HEK293T (cell line): ENCODE measurements around the gene TNFRSF13B.

Source experiments
- ARNT ChIP-seq: fragments of 450-650 bp; IDR thresholded peaks from 2 replicates; pipeline ENCODE4 v1.6.1; 2017; ENCODE audit warnings: mild to moderate bottlenecking
- FOXA1 ChIP-seq: fragments of 450-650 bp; IDR thresholded peaks from 2 replicates; pipeline ENCODE4 v1.6.1; 2016; ENCODE audit warnings: mild to moderate bottlenecking
- L3MBTL2 ChIP-seq: fragments of 450-650 bp; conservative IDR thresholded peaks from 2 replicates; pipeline ENCODE4 v1.6.1; 2016; ENCODE audit warnings: mild to moderate bottlenecking
- LEF1 ChIP-seq: fragments of 450-650 bp; IDR thresholded peaks from 2 replicates; pipeline ENCODE4 v1.6.1; 2017; ENCODE audit warnings: mild to moderate bottlenecking, borderline replicate concordance
- ZNF384 ChIP-seq: fragments of 450-650 bp; IDR thresholded peaks from 2 replicates; pipeline ENCODE4 v1.6.1; 2016
- TF ChIP-seq, protein P1 (sequence below): fragments of 450-650 bp; IDR thresholded peaks from 2 replicates; pipeline ENCODE4 v1.6.1; 2016

DNA sequence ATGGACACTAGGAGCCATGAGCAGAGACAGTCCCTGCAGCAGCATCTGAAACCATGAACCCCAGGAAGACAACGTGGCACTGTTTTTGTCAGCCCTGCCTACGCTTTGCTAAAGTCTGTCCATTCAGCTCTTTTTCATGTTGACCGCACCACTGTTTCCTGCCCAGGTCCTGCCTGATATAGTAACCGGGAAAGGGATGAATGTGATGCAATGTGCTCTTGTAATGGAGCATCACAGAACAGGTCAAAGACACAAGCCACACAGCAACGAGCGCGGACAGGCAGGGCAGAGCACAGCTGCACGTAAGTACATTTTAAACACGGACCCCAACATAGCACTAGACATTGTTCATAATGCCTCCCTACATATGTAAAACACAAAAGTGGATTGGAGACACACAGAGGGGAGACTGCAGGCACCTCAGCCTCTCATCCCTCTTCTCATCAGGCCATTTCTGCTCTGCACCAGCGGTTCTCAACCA, 16.9 kb upstream of the TNFRSF13B start:
- TF ChIP-seq ARNT: no peak
- no peak for TF ChIP-seq ZNF384
- no peak for TF ChIP-seq FOXA1
- no peak for TF ChIP-seq L3MBTL2
- no peak for TF ChIP-seq LEF1
- TF ChIP-seq, protein P1, sequence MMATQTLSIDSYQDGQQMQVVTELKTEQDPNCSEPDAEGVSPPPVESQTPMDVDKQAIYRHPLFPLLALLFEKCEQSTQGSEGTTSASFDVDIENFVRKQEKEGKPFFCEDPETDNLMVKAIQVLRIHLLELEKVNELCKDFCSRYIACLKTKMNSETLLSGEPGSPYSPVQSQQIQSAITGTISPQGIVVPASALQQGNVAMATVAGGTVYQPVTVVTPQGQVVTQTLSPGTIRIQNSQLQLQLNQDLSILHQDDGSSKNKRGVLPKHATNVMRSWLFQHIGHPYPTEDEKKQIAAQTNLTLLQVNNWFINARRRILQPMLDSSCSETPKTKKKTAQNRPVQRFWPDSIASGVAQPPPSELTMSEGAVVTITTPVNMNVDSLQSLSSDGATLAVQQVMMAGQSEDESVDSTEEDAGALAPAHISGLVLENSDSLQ: no peak
